HCT116 (cell line): Measurements from ENCODE around the gene GALNT18. TPM values are rescaled to one million over a fixed set of nuclear protein-coding genes. Genes with fewer than 3 reads are reported as not detected.

ENCODE experiments used
- ATAC-seq: fragments of 200-7000 bp; cut with Tn5 transposase; 2 replicates; pipeline ENCODE4 v1.9.1; 2020; ENCODE audit warnings: mild to moderate bottlenecking, moderate library complexity
- BruUV-seq: library from RNA; stranded (reverse); fragments of 400-500 nt; replicated peaks from 2 replicates; lab custom pipeline; 2021; lab: Mats Ljungman, UMichigan
- CTCF ChIA-PET: fragments of 300-600 bp; sonication (Branson Sonifier 250); formaldehyde crosslinking; loops from one replicate; lab custom pipeline; 2021; ENCODE audit warnings: antibody characterized with exemption; lab: Charles Lee
- POLR2A ChIA-PET: fragments of 300-600, 350-600 bp; sonication (Branson Sonifier 250); formaldehyde crosslinking; loops from one replicate; lab custom pipeline; 2021; ENCODE audit warnings: antibody characterized with exemption; lab: Charles Lee
- RAD21 ChIA-PET, 2 experiments: fragments of 300-600 bp; sonication (Branson Sonifier 250); formaldehyde crosslinking; loops; one replicate each; lab custom pipeline; 2023; ENCODE audit warnings: low total read pairs in 2 of 2; ENCODE audit not compliant: uncharacterized antibody in 2 of 2, unreplicated experiment in 2 of 2, low non-redundant PET in 1 of 2; lab: Charles Lee
- DNase-seq: peaks from one replicate; pipeline ENCODE4 v3.0.0-alpha.2; 2010; ENCODE audit warnings: low read depth, low spot score
- H2AFZ ChIP-seq: fragments of 200-600 bp; shearing (Covaris generic), sonication (generic); 2 replicates; pipeline ENCODE4 v1.6.1; 2017; ENCODE audit warnings: low read depth, mixed run types, mixed read lengths, antibody characterized with exemption, low read length; ENCODE audit not compliant: poor library complexity, severe bottlenecking
- H3K27ac ChIP-seq: 2 replicates; pipeline ENCODE4 v1.5.1; 2012; ENCODE audit warnings: low read depth, low read length
- H3K27me3 ChIP-seq: fragments of 200-600 bp; sonication (generic); 2 replicates; pipeline ENCODE4 v1.6.1; 2016; ENCODE audit warnings: mixed run types, low read length, mixed read lengths; ENCODE audit not compliant: insufficient read depth
- H3K36me3 ChIP-seq, 2 experiments: fragments of 200-500 bp in 1 of 2; fragments of 200-600 bp in 1 of 2; sonication (Bioruptor generic) in 1 of 2; sonication (generic) in 1 of 2; 2 replicates each; pipeline versions ENCODE4 v1.5.1 to v1.6.1; 2014 to 2016; ENCODE audit warnings: low read length in 2 of 2, inconsistent platforms in 1 of 2, mixed read lengths in 1 of 2, mixed run types in 1 of 2; ENCODE audit not compliant: insufficient read depth in 2 of 2, control insufficient read depth in 1 of 2
- H3K4me1 ChIP-seq, 2 experiments: fragments of 200-600 bp in 1 of 2; sonication (generic) in 1 of 2; 2 replicates each; pipeline versions ENCODE4 v1.5.1 to v1.6.1; 2012 to 2017; ENCODE audit warnings: low read length in 2 of 2, inconsistent platforms in 1 of 2, mild to moderate bottlenecking in 1 of 2, mixed read lengths in 1 of 2, mixed run types in 1 of 2, moderate library complexity in 1 of 2; ENCODE audit not compliant: insufficient read depth in 2 of 2, control insufficient read depth in 1 of 2
- H3K4me2 ChIP-seq: fragments of 200-600 bp; sonication (generic); 2 replicates; pipeline ENCODE4 v1.6.1; 2017; ENCODE audit warnings: mixed run types, low read length, mixed read lengths
- H3K4me3 ChIP-seq, 2 experiments: fragments of 200-600 bp in 1 of 2; sonication (generic) in 1 of 2; replicated peaks in 1 of 2; 2 replicates each; pipeline ENCODE4 v1.5.1; 2011 to 2016; ENCODE audit warnings: low read length in 2 of 2, control low read depth in 1 of 2, low read depth in 1 of 2, mild to moderate bottlenecking in 1 of 2, mixed read lengths in 1 of 2, mixed run types in 1 of 2
- H3K79me2 ChIP-seq: fragments of 200-600 bp; sonication (generic); 2 replicates; pipeline ENCODE4 v1.6.1; 2017; ENCODE audit warnings: mild to moderate bottlenecking, mixed run types, low read length, moderate library complexity, mixed read lengths; ENCODE audit not compliant: insufficient read depth
- H3K9ac ChIP-seq: fragments of 200-600 bp; sonication (generic); 2 replicates; pipeline ENCODE4 v1.6.1; 2016; ENCODE audit warnings: low read length, mixed read lengths
- H3K9me2 ChIP-seq: fragments of 200-600 bp; sonication (generic), shearing (Covaris generic); 2 replicates; pipeline ENCODE4 v1.6.1; 2017; ENCODE audit warnings: mixed run types, mild to moderate bottlenecking, moderate library complexity; ENCODE audit not compliant: insufficient read depth
- H3K9me3 ChIP-seq, 2 experiments: fragments of 200-500 bp in 1 of 2; fragments of 200-600 bp in 1 of 2; sonication (Bioruptor generic) in 1 of 2; sonication (generic) in 1 of 2; 2 replicates each; pipeline ENCODE4 v1.6.1; 2014 to 2017; ENCODE audit warnings: low read length in 2 of 2, mixed read lengths in 2 of 2, inconsistent platforms in 1 of 2, low read depth in 1 of 2, mild to moderate bottlenecking in 1 of 2, mixed run types in 1 of 2, moderate library complexity in 1 of 2; ENCODE audit not compliant: control insufficient read depth in 1 of 2, insufficient read depth in 1 of 2
- H4K20me1 ChIP-seq: fragments of 200-600 bp; sonication (generic), shearing (Covaris generic); 2 replicates; pipeline ENCODE4 v1.6.1; 2017; ENCODE audit warnings: mixed run types, mild to moderate bottlenecking, moderate library complexity; ENCODE audit not compliant: insufficient read depth
- CBX3 ChIP-seq: IDR thresholded peaks from 2 replicates; pipeline ENCODE4 v1.6.1; 2012; ENCODE audit warnings: low read depth
- CEBPB ChIP-seq: IDR thresholded peaks from 2 replicates; pipeline ENCODE4 v1.6.1; 2012; ENCODE audit warnings: low read depth
- ELF1 ChIP-seq: IDR thresholded peaks from 2 replicates; pipeline ENCODE4 v1.6.1; 2012; ENCODE audit warnings: low read depth, borderline replicate concordance
- EZH2 ChIP-seq: fragments of 200-600 bp; sonication (generic); IDR thresholded peaks from 2 replicates; pipeline ENCODE4 v1.6.1; 2017; ENCODE audit warnings: antibody characterized with exemption, mixed run types
- EZH2phosphoT487 ChIP-seq: fragments of 200-600 bp; IDR thresholded peaks from 2 replicates; pipeline ENCODE4 v1.6.1; 2018; ENCODE audit warnings: antibody characterized with exemption, borderline replicate concordance
- FOSL1 ChIP-seq: IDR thresholded peaks from 2 replicates; pipeline ENCODE4 v1.6.1; 2012; ENCODE audit warnings: low read depth
- JUND ChIP-seq: IDR thresholded peaks from 2 replicates; pipeline ENCODE4 v1.6.1; 2012
- MAX ChIP-seq: IDR thresholded peaks from 2 replicates; pipeline ENCODE4 v1.6.1; 2012
- POLR2A ChIP-seq: IDR thresholded peaks from 2 replicates; pipeline ENCODE4 v1.7.0; 2011; ENCODE audit warnings: borderline replicate concordance; ENCODE audit not compliant: insufficient read depth, insufficient read length; ENCODE audit errors: extremely low read depth
- POLR2AphosphoS5 ChIP-seq: IDR thresholded peaks from 2 replicates; pipeline ENCODE4 v1.6.1; 2011; ENCODE audit warnings: mild to moderate bottlenecking, low read depth, low read length, moderate library complexity
- RAD21 ChIP-seq: IDR thresholded peaks from 2 replicates; pipeline ENCODE4 v1.6.1; 2012; ENCODE audit warnings: low read depth, mild to moderate bottlenecking
- SP1 ChIP-seq: IDR thresholded peaks from 2 replicates; pipeline ENCODE4 v1.6.1; 2012; ENCODE audit warnings: low read depth
- SRF ChIP-seq: IDR thresholded peaks from 2 replicates; pipeline ENCODE4 v1.6.1; 2012; ENCODE audit warnings: low read depth
- TCF7L2 ChIP-seq: IDR thresholded peaks from 2 replicates; pipeline ENCODE4 v1.7.0; 2011; ENCODE audit warnings: borderline replicate concordance, inconsistent platforms; ENCODE audit not compliant: insufficient read depth, insufficient read length; ENCODE audit errors: extremely low read depth
- ZBTB33 ChIP-seq: IDR thresholded peaks from 2 replicates; pipeline ENCODE4 v1.6.1; 2011; ENCODE audit warnings: mild to moderate bottlenecking, low read length, moderate library complexity; ENCODE audit not compliant: insufficient replicate concordance; ENCODE audit errors: extremely low read depth
- ZFX ChIP-seq: fragments of 450-650 bp; IDR thresholded peaks from 2 replicates; pipeline ENCODE4 v1.6.1; 2017
- intact Hi-C: fragments of 100-400 bp; cut with micrococcal nuclease; formaldehyde crosslinking; loops from 2 replicates; pipeline ENCODE4 v1.10.0; 2022
- total RNA-seq: library from RNA; stranded (reverse); gene quantifications from one replicate; pipeline ENCODE4 v1.2.1, GENCODE V29; 2021; ENCODE audit not compliant: unreplicated experiment
- TF ChIP-seq, protein P1 (sequence below): IDR thresholded peaks from 2 replicates; pipeline ENCODE4 v1.6.1; 2012; ENCODE audit warnings: low read depth
- TF ChIP-seq, protein P2 (sequence below), 3 experiments: fragments of 200-600 bp in 1 of 3; sonication (generic) in 1 of 3; IDR thresholded peaks in 2 of 3; conservative IDR thresholded peaks in 1 of 3; 2 replicates each; pipeline ENCODE4 v1.5.1; 2012 to 2017; ENCODE audit warnings: low read depth in 2 of 3, low read length in 2 of 3, antibody characterized with exemption in 1 of 3, borderline replicate concordance in 1 of 3, control low read depth in 1 of 3, mild to moderate bottlenecking in 1 of 3, mixed read lengths in 1 of 3, mixed run types in 1 of 3, moderate library complexity in 1 of 3; ENCODE audit not compliant: insufficient read depth in 1 of 3
- TF ChIP-seq, protein P3 (sequence below): IDR thresholded peaks from 2 replicates; pipeline ENCODE4 v1.6.1; 2012

Gene GALNT18
- total RNA-seq, 1 experiment from 2014 or later: 19.9 TPM

- ChIA-PET RAD21 (no interaction called here), POLR2A (no interaction called here), CTCF (no interaction called here)
- intact Hi-C loops: no loop called here
- no TSS peak for BruUV-seq
- Histone ChIP-seq H3K27me3 (no peaks in the 10 kb centered on the region), H3K9ac (no peak overlapping the region), H3K9me3 (no peaks in the 10 kb centered on the region), H3K27ac (no peak overlapping the region), H4K20me1 (no peaks in the 10 kb centered on the region), H3K4me1 (peaks cover 4 to 8% of the 10 kb centered on the region in 2 experiments; a peak in 3 of 4 replicates), H3K36me3 (no peaks in the 10 kb centered on the region), H3K79me2 (no peaks in the 10 kb centered on the region), H3K4me2 (no peak overlapping the region), H2AFZ (no peak overlapping the region), H3K9me2 (no peaks in the 10 kb centered on the region), H3K4me3 (no peak overlapping the region)
- ATAC-seq: no peak
- TF ChIP-seq ELF1 (no peak), CBX3 (no peak), EZH2 (no peak), CEBPB (no peak), POLR2A (no peak), FOSL1 (no peak), ZFX (no peak), MAX (no peak), ZBTB33 (no peak), SRF (no peak), JUND (no peak), RAD21 (no peak), EZH2phosphoT487 (no peak), SP1 (no peak), POLR2AphosphoS5 (no peak), TCF7L2 (no peak)
- TF ChIP-seq, protein P1, sequence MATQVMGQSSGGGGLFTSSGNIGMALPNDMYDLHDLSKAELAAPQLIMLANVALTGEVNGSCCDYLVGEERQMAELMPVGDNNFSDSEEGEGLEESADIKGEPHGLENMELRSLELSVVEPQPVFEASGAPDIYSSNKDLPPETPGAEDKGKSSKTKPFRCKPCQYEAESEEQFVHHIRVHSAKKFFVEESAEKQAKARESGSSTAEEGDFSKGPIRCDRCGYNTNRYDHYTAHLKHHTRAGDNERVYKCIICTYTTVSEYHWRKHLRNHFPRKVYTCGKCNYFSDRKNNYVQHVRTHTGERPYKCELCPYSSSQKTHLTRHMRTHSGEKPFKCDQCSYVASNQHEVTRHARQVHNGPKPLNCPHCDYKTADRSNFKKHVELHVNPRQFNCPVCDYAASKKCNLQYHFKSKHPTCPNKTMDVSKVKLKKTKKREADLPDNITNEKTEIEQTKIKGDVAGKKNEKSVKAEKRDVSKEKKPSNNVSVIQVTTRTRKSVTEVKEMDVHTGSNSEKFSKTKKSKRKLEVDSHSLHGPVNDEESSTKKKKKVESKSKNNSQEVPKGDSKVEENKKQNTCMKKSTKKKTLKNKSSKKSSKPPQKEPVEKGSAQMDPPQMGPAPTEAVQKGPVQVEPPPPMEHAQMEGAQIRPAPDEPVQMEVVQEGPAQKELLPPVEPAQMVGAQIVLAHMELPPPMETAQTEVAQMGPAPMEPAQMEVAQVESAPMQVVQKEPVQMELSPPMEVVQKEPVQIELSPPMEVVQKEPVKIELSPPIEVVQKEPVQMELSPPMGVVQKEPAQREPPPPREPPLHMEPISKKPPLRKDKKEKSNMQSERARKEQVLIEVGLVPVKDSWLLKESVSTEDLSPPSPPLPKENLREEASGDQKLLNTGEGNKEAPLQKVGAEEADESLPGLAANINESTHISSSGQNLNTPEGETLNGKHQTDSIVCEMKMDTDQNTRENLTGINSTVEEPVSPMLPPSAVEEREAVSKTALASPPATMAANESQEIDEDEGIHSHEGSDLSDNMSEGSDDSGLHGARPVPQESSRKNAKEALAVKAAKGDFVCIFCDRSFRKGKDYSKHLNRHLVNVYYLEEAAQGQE: no peak
- TF ChIP-seq, protein P2, sequence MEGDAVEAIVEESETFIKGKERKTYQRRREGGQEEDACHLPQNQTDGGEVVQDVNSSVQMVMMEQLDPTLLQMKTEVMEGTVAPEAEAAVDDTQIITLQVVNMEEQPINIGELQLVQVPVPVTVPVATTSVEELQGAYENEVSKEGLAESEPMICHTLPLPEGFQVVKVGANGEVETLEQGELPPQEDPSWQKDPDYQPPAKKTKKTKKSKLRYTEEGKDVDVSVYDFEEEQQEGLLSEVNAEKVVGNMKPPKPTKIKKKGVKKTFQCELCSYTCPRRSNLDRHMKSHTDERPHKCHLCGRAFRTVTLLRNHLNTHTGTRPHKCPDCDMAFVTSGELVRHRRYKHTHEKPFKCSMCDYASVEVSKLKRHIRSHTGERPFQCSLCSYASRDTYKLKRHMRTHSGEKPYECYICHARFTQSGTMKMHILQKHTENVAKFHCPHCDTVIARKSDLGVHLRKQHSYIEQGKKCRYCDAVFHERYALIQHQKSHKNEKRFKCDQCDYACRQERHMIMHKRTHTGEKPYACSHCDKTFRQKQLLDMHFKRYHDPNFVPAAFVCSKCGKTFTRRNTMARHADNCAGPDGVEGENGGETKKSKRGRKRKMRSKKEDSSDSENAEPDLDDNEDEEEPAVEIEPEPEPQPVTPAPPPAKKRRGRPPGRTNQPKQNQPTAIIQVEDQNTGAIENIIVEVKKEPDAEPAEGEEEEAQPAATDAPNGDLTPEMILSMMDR (IDR thresholded peaks at IDR 0.05 in 2 of 3, conservative IDR thresholded peaks at IDR 0.05 in 1 of 3; ENCODE audit: borderline replicate concordance in 1 of 3, insufficient read depth in 1 of 3, low read depth in 2 of 3, low read length in 2 of 3): no peak
- TF ChIP-seq, protein P3, sequence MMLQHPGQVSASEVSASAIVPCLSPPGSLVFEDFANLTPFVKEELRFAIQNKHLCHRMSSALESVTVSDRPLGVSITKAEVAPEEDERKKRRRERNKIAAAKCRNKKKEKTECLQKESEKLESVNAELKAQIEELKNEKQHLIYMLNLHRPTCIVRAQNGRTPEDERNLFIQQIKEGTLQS: no peak
- DNase-seq: no peak
Measured at GRCh38 chr11:11346303-11346702, 275.5 kb downstream of the GALNT18 start.
